DND-41 (cell line): ENCODE measurements around the gene TFEC.

Experiments
- CTCF ChIP-seq: IDR thresholded peaks from 2 replicates; pipeline ENCODE4 v1.5.1; 2012; ENCODE audit warnings: borderline replicate concordance, low read length, moderate library complexity, mild to moderate bottlenecking; ENCODE audit not compliant: poor library complexity, severe bottlenecking; ENCODE audit errors: extremely low read depth
- EZH2 ChIP-seq: IDR thresholded peaks from 3 replicates; pipeline ENCODE4 v1.6.1; 2012; ENCODE audit warnings: borderline replicate concordance, low read depth, mild to moderate bottlenecking, moderate library complexity, low read length, inconsistent platforms; ENCODE audit not compliant: severe bottlenecking

- no peak for TF ChIP-seq CTCF
- no peak for TF ChIP-seq EZH2
These were observed 9.3 kb downstream of the TFEC start for GRCh38 chr7:116021237-116021636.
